ENCODE data around the gene MYOZ3. TPM values are rescaled to one million over a fixed set of nuclear protein-coding genes. Genes with fewer than 3 reads are reported as not detected.

The MYOZ3 gene
- total RNA-seq, 2 donors from 2014 or later, result 2.0 to 3.5 TPM

GRCh38 chr5:150624334-150625163 is 36.5 kb upstream of the MYOZ3 start:
- no peaks in the 10 kb centered on the region for H3K9me3 ChIP-seq
- H3K4me3 ChIP-seq, result peak overlapping the region; percentile 84 to 90
- no peak for DNase-seq (ENCODE audit: low spot score)
- H3K27ac ChIP-seq, result peak overlapping the region; percentile 99
- TF ChIP-seq CTCF (IDR thresholded peaks at IDR 0.05), result no peak
- H3K27me3 ChIP-seq, result no peaks in the 10 kb centered on the region
- peaks cover 0 to 79% of the 10 kb centered on the region in 2 donors for H3K4me1 ChIP-seq
- no peaks in the 10 kb centered on the region for H3K36me3 ChIP-seq

GRCh38 chr5:150625164-150625535 is 35.9 kb upstream of the MYOZ3 start:
- H3K27ac ChIP-seq, result peak overlapping the region; percentile 99
- H3K4me1 ChIP-seq, result peaks cover 0 to 80% of the 10 kb centered on the region in 2 donors
- H3K27me3 ChIP-seq, result no peaks in the 10 kb centered on the region
- no peak for TF ChIP-seq CTCF (IDR thresholded peaks at IDR 0.05)
- peak overlapping the region; percentile 84 to 90 for H3K4me3 ChIP-seq
- H3K36me3 ChIP-seq, result peaks cover 4% of the 10 kb centered on the region
- no peaks in the 10 kb centered on the region for H3K9me3 ChIP-seq
- DNase-seq (ENCODE audit: low spot score), result no peak

- no peak for DNase-seq (ENCODE audit: low spot score)
Measured at GRCh38 chr5:150625831-150626746, 35.0 kb upstream of the MYOZ3 start.

GRCh38 chr5:150626853-150627276 is 34.2 kb upstream of the MYOZ3 start:
- H3K9me3 ChIP-seq, result no peaks in the 10 kb centered on the region
- H3K36me3 ChIP-seq, result peaks cover 8% of the 10 kb centered on the region
- TF ChIP-seq CTCF (IDR thresholded peaks at IDR 0.05), result no peak
- DNase-seq (ENCODE audit: low spot score), result no peak
- H3K27me3 ChIP-seq, result no peaks in the 10 kb centered on the region
- H3K4me1 ChIP-seq, result peaks cover 0 to 86% of the 10 kb centered on the region in 2 donors
- peak overlapping the region; percentile 99 for H3K27ac ChIP-seq
- H3K4me3 ChIP-seq, result peak overlapping the region; percentile 84 to 90

More at GRCh38 chr5:150625831-150626746, 35.0 kb upstream of the MYOZ3 start:
- H3K27ac ChIP-seq, result peak overlapping the region; percentile 99
- H3K36me3 ChIP-seq, result peaks cover 6% of the 10 kb centered on the region
- peaks cover 0 to 85% of the 10 kb centered on the region in 2 donors for H3K4me1 ChIP-seq
- peak overlapping the region; percentile 84 to 90 for H3K4me3 ChIP-seq
- H3K9me3 ChIP-seq, result no peaks in the 10 kb centered on the region
- H3K27me3 ChIP-seq, result no peaks in the 10 kb centered on the region
- no peak for TF ChIP-seq CTCF (IDR thresholded peaks at IDR 0.05)

DNA sequence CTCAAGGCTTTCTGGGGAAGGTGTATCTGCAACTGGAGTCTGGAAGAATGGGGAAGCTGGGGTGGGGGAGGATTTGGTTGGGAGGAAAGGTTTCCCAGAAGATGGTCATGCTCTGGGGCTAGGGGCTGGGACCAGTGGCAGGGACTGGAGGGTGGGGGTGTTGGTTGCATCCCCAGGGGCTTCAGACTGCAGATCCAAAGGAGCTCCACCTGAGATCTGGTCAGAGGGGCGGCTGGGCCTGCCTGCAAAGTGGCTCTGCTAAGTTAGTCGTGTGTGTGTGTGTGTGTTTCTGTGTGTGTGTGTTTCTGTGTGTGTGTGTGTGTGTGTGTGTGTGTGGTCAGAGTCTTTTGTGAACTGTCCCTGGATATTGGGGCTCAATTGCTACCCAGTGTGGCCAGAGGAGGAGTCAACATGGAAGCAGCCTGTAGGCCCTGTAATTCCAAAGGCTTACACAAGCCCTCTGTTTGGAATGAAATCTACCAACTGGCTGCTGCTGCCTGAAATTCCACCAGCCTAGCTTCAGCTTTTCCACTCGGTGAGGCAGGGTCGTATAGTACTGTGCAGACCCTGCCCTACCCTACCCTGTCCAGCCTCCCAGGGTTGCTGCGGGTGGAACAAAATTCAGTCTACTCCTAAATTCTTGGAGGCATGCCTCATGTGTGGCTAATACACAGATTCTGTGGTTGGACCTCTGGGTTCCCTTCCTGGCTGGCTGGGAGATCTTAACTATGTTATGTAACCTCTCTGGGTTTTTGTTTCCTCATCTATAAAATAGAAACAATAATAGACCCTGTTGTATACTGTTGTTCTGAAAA is 33.1 kb upstream of the MYOZ3 start:
- no peak for TF ChIP-seq CTCF (IDR thresholded peaks at IDR 0.05)
- Histone ChIP-seq H3K27ac (peak overlapping the region; percentile 99), H3K36me3 (peaks cover 8% of the 10 kb centered on the region), H3K4me3 (peak overlapping the region; percentile 84 to 90), H3K4me1 (peaks cover 0 to 86% of the 10 kb centered on the region in 2 donors), H3K9me3 (no peaks in the 10 kb centered on the region), H3K27me3 (no peaks in the 10 kb centered on the region)
- no peak for DNase-seq (ENCODE audit: low spot score)

All from right atrium auricular region (tissue), 2 donors.